PFSK-1 (cell line): ENCODE data around the gene LAMB1.

Source experiments
- FOXP2 ChIP-seq: optimal IDR thresholded peaks from 2 replicates; pipeline ENCODE3; 2011; ENCODE audit warnings: borderline replicate concordance, control low read depth, inconsistent platforms; ENCODE audit not compliant: insufficient read depth; ENCODE audit errors: extremely low read length, extremely low read depth
- POLR2AphosphoS5 ChIP-seq: IDR thresholded peaks from 2 replicates; pipeline ENCODE4 v1.6.1; 2012; ENCODE audit warnings: low read depth, mild to moderate bottlenecking, control low read depth, low read length, moderate library complexity
- REST ChIP-seq, 2 experiments: IDR thresholded peaks; 2 replicates each; pipeline versions ENCODE4 v1.6.1 to v1.8.0; 2011 to 2012; ENCODE audit warnings: low read depth in 2 of 2, low read length in 2 of 2, control low read depth in 1 of 2, inconsistent platforms in 1 of 2, mild to moderate bottlenecking in 1 of 2, moderate library complexity in 1 of 2; ENCODE audit not compliant: insufficient read depth in 1 of 2
- SIN3A ChIP-seq: IDR thresholded peaks from 2 replicates; pipeline ENCODE4 v1.6.1; 2012; ENCODE audit warnings: mild to moderate bottlenecking, low read length, moderate library complexity, borderline replicate concordance; ENCODE audit not compliant: insufficient read depth
- TAF1 ChIP-seq: IDR thresholded peaks from 2 replicates; pipeline ENCODE4 v1.6.1; 2012; ENCODE audit warnings: low read length, control low read depth, borderline replicate concordance; ENCODE audit not compliant: insufficient read depth

Gene LAMB1

GRCh38 chr7:107934991-107935770 lies 67.8 kb downstream of the LAMB1 start:
- TF ChIP-seq REST (IDR thresholded peaks at IDR 0.05; ENCODE audit: insufficient read depth in 1 of 2, low read depth in 2 of 2, low read length in 2 of 2) (no peak), FOXP2 (no peak), TAF1 (no peak), POLR2AphosphoS5 (no peak), SIN3A (no peak)

DNA sequence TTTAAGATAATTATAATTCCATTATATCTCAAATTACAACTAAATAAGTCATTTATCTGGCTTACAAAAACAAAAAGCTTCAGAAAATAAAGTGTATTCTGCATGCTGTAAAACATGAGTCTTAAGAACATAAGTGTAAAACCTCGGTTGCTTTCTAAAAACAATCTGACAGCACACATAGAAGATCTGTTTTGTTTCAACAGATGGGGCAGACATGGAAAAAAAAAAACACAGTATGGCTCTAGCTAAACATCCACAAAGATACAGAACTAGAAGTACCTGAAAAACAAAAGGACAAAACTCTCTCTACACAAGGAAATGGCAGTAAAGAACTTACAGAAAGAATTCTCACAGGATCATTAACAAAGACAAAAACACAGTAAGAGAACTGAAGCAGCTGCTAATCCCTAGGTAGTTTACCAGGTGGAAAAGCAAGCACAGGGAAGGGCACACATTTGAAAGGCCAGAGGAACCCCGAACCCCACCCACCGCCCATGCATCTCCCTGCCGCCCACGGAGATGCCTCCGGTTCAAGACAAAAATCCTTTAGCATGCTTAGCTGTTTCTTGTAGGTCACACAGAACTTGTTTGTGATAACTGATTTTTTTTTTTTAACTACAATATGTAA lies 69.5 kb downstream of the LAMB1 start:
- TF ChIP-seq FOXP2 (no peak), TAF1 (no peak), SIN3A (no peak), REST (IDR thresholded peaks at IDR 0.05; ENCODE audit: insufficient read depth in 1 of 2, low read depth in 2 of 2, low read length in 2 of 2) (no peak), POLR2AphosphoS5 (no peak)

DNA sequence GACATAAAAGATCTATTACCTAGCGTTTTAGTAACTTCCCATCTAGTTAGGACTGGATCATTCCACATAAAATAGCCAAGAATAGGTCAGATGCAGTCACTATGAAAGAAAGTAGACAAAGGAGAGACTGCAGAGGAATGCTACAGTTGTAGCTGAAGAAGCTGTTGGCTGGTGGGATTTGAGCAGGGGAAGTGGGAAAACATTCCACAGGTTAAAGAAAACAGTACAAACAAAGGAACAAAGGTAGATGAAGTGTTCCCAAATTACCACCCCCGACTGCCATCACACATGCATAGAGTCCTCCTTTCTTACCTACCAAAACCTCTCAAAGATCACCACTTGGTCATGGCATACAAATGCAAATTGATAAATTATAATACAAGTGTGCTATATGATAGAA lies 70.2 kb downstream of the LAMB1 start:
- TF ChIP-seq REST (IDR thresholded peaks at IDR 0.05; ENCODE audit: insufficient read depth in 1 of 2, low read depth in 2 of 2, low read length in 2 of 2), result no peak

GRCh38 chr7:107931740-107932515 lies 71.0 kb downstream of the LAMB1 start:
- TF ChIP-seq POLR2AphosphoS5, result no peak
- TF ChIP-seq SIN3A, result no peak
- TF ChIP-seq TAF1, result no peak
- no peak for TF ChIP-seq FOXP2
- no peak for TF ChIP-seq REST (IDR thresholded peaks at IDR 0.05; ENCODE audit: insufficient read depth in 1 of 2, low read depth in 2 of 2, low read length in 2 of 2)
